Erythroblast (primary cell): ENCODE data around the gene ANKRD55.

Experiments
- GATA1 ChIP-seq: IDR thresholded peaks from 2 replicates; pipeline ENCODE4 v1.6.1; 2011; ENCODE audit warnings: low read depth, mild to moderate bottlenecking, control low read depth, low read length, moderate library complexity
- POLR2A ChIP-seq: IDR thresholded peaks from 2 replicates; pipeline ENCODE4 v1.6.1; 2011; ENCODE audit warnings: mild to moderate bottlenecking, low read length

- no peak for TF ChIP-seq POLR2A
- TF ChIP-seq GATA1 = no peak
Observed at GRCh38 chr5:56160723-56161438, 72.2 kb downstream of the ANKRD55 start.
